RWPE2 (cell line): Measurements from ENCODE around the gene SCML2.
"Not testable (repeated sequence)": the region's sequence is repeated elsewhere in the genome, so short reads cannot be mapped to it uniquely, and the experiment has no call there.

Experiments used
- ATAC-seq: fragments of 200-7000 bp; cut with Tn5 transposase; 3 replicates; pipeline ENCODE4 v1.9.1; 2021; ENCODE audit warnings: low read depth
- DNase-seq: peaks from one replicate; pipeline ENCODE4 v3.0.0-alpha.2; 2020; ENCODE audit warnings: low spot score
- H3K27ac ChIP-seq: fragments of 450-650 bp; 2 replicates; pipeline ENCODE4 v1.5.1; 2017; ENCODE audit warnings: mild to moderate bottlenecking; ENCODE audit not compliant: poor library complexity, severe bottlenecking
- H3K27me3 ChIP-seq: fragments of 250-450 bp; sonication (Bioruptor Pico); 2 replicates; pipeline ENCODE4 v1.5.1; 2021; ENCODE audit warnings: mild to moderate bottlenecking, moderate library complexity; ENCODE audit not compliant: insufficient read depth, poor library complexity, severe bottlenecking
- H3K36me3 ChIP-seq: fragments of 250-450 bp; sonication (Bioruptor Pico); 2 replicates; pipeline ENCODE4 v1.5.1; 2020; ENCODE audit warnings: low read depth, mild to moderate bottlenecking, moderate library complexity
- H3K4me1 ChIP-seq: fragments of 250-450 bp; sonication (Bioruptor Pico); 2 replicates; pipeline ENCODE4 v1.5.1; 2021; ENCODE audit warnings: mild to moderate bottlenecking, moderate library complexity; ENCODE audit not compliant: insufficient read depth, poor library complexity, severe bottlenecking
- H3K4me3 ChIP-seq: fragments of 250-450 bp; sonication (Bioruptor Pico); 2 replicates; pipeline ENCODE4 v1.5.1; 2021; ENCODE audit warnings: mild to moderate bottlenecking, moderate library complexity; ENCODE audit not compliant: severe bottlenecking
- H3K9me3 ChIP-seq: fragments of 250-450 bp; sonication (Bioruptor Pico); 2 replicates; pipeline ENCODE4 v1.5.1; 2021; ENCODE audit warnings: mild to moderate bottlenecking, moderate library complexity; ENCODE audit not compliant: severe bottlenecking
- CTCF ChIP-seq: fragments of 450-650 bp; IDR thresholded peaks from one replicate; pipeline ENCODE4 v1.5.1; 2017; ENCODE audit warnings: mild to moderate bottlenecking, moderate library complexity; ENCODE audit not compliant: poor library complexity, severe bottlenecking

Gene SCML2

DNA sequence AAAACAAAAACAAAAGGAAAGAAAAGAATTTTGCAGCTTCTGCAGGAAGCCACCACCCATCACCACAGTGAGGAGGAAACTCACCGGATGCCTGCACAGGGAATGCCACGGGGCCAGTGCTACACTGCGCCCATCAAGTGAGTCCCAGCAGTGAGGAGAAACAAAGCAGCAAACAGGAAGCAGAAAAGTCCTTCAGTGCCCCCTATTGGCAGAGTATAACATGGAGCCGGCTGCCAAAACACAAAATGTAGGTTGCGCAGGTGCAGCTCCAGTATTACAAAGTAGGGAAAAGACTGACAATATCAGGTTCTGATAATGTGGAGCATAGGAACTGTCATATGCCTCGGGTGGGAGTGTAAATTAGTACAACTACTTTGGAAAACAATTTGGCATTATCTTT is 23.3 kb upstream of the SCML2 start:
- no peak overlapping the region for H3K27ac ChIP-seq
- DNase-seq = no peak
- no peak for ATAC-seq
- H3K4me1 ChIP-seq = no peaks in the 10 kb centered on the region
- TF ChIP-seq CTCF = peak; percentile 16
- no peaks in the 10 kb centered on the region for H3K27me3 ChIP-seq
- no peaks in the 10 kb centered on the region for H3K36me3 ChIP-seq
- no peak overlapping the region for H3K4me3 ChIP-seq
- H3K9me3 ChIP-seq = no peaks in the 10 kb centered on the region

GRCh38 chrX:18375131-18375805 is 20.8 kb upstream of the SCML2 start:
- not testable (repeated sequence) for H3K36me3 ChIP-seq, H3K4me3 ChIP-seq, H3K4me1 ChIP-seq, H3K27me3 ChIP-seq, H3K9me3 ChIP-seq, DNase-seq, ATAC-seq, H3K27ac ChIP-seq

- not testable (repeated sequence) for H3K4me1 ChIP-seq, H3K27ac ChIP-seq, H3K4me3 ChIP-seq, H3K36me3 ChIP-seq, ATAC-seq, DNase-seq, H3K27me3 ChIP-seq, H3K9me3 ChIP-seq
These were observed 14.6 kb upstream of the SCML2 start for GRCh38 chrX:18369096-18369495.

DNA sequence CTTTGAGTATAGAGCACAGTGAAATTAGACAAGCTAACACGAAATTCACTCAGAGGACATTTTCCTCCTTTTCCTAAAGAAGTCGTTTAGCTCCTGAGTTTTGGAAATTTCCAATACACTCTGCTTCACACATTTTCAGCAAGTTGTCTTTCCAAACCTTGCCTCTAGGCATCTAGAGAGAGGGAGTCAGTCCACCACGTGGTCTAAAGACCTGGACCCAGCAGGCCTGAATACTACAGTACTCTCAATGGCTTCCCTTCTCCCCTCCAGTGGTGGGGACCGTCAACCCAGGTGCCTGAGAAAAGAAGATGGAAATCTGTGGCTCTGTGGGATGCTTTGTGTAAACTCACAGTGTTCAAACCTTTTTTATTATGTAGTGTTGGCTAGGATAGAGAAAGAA is 13.9 kb upstream of the SCML2 start:
- ATAC-seq = no peak
- no peaks in the 10 kb centered on the region for H3K27me3 ChIP-seq

GRCh38 chrX:18360867-18361266 is 6.4 kb upstream of the SCML2 start:
- Histone ChIP-seq H3K9me3 (no peaks in the 10 kb centered on the region), H3K36me3 (no peaks in the 10 kb centered on the region), H3K4me1 (no peaks in the 10 kb centered on the region), H3K27me3 (no peaks in the 10 kb centered on the region), H3K27ac (no peak overlapping the region), H3K4me3 (no peak overlapping the region)
- no peak for TF ChIP-seq CTCF
- DNase-seq (no peak), ATAC-seq (peak; percentile 58; the same call in 1 of the 3 replicates)

More for the DNA sequence above, 13.9 kb upstream of the SCML2 start:
- no peak for DNase-seq
- H3K9me3 ChIP-seq = no peaks in the 10 kb centered on the region
- TF ChIP-seq CTCF = no peak
- H3K4me3 ChIP-seq = no peak overlapping the region
- no peaks in the 10 kb centered on the region for H3K4me1 ChIP-seq
- H3K36me3 ChIP-seq = no peaks in the 10 kb centered on the region
- no peak overlapping the region for H3K27ac ChIP-seq

DNA sequence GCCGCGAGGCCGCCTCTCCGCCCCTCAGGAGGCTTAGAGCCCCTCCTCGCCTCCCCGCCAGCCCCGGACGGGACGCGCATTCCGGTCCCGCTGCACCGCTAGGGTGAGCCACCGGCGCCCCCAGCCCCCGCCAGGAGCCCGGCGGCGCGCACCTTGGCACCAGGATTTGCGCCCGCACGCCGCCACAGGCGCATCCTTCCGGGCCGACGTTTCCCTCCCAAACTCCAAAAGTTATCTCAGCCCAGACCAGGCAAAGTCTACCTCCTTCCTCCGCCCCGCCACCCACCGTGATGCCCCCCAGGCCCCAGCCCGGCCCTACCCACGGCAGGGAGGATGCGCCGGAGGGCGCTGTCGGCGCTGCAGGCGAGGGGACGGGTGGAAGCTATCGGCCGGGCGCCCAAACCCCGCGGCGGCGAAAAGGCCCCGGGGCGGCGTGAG is 538 bp downstream of the SCML2 start:
- H3K27ac ChIP-seq = peak overlapping the region; percentile 11
- no peaks in the 10 kb centered on the region for H3K36me3 ChIP-seq
- TF ChIP-seq CTCF = no peak
- H3K27me3 ChIP-seq = no peaks in the 10 kb centered on the region
- H3K4me3 ChIP-seq = peak overlapping the region; percentile 50
- H3K4me1 ChIP-seq = no peaks in the 10 kb centered on the region
- H3K9me3 ChIP-seq = no peaks in the 10 kb centered on the region
- ATAC-seq (peak; percentile 56), DNase-seq (no peak)
